ENCODE data around the gene RO60.

Gene RO60

GRCh38 chr1:193062698-193063463 is 3.5 kb downstream of the RO60 start:
- DNase-seq = no peak

GRCh38 chr1:193065954-193066353 is 6.5 kb downstream of the RO60 start:
- no peak for DNase-seq

- DNase-seq = no peak
Measured at GRCh38 chr1:193066606-193067005, 7.2 kb downstream of the RO60 start.

GRCh38 chr1:193068013-193068412 is 8.6 kb downstream of the RO60 start:
- no peak for DNase-seq

GRCh38 chr1:193069748-193070385 is 10.5 kb downstream of the RO60 start:
- DNase-seq = no peak

GRCh38 chr1:193070386-193070753 is 11.0 kb downstream of the RO60 start:
- no peak for DNase-seq

- DNase-seq = no peak
Measured at GRCh38 chr1:193070942-193071341, 11.5 kb downstream of the RO60 start.

GRCh38 chr1:193077991-193078390 is 18.6 kb downstream of the RO60 start:
- DNase-seq = no peak

- no peak for DNase-seq
Measured at GRCh38 chr1:193079187-193079586, 19.8 kb downstream of the RO60 start.

GRCh38 chr1:193083365-193084088 is 24.1 kb downstream of the RO60 start:
- no peak for DNase-seq

GRCh38 chr1:193085263-193085662 is 25.9 kb downstream of the RO60 start:
- no peak for DNase-seq

- DNase-seq = no peak
Measured at GRCh38 chr1:193086342-193086741, 26.9 kb downstream of the RO60 start.

- no peak for DNase-seq
Measured at GRCh38 chr1:193087893-193088292, 28.5 kb downstream of the RO60 start.

- DNase-seq = no peak
Measured at GRCh38 chr1:193090865-193091264, 31.5 kb downstream of the RO60 start.

- no peak for DNase-seq
Measured at GRCh38 chr1:193094112-193094511, 34.7 kb downstream of the RO60 start.

GRCh38 chr1:193102662-193103061 is 43.2 kb downstream of the RO60 start:
- no peak for DNase-seq

GRCh38 chr1:193103759-193104501 is 44.5 kb downstream of the RO60 start:
- no peak for DNase-seq

- DNase-seq = peak in 1 of 2 experiments; percentile 19
Measured at GRCh38 chr1:193104502-193104906, 45.1 kb downstream of the RO60 start.

- peak; percentile 63 to 67 for DNase-seq
Measured at GRCh38 chr1:193104907-193105820, 45.8 kb downstream of the RO60 start, which contains the start of gene GLRX2. Gene GLRX2 (minus strand): TSS chr1:193105414. CDS start chr1:193105382, 32 bp downstream.

- DNase-seq = no peak
Measured at GRCh38 chr1:193105821-193106177, 46.4 kb downstream of the RO60 start.

- DNase-seq = no peak
Measured at GRCh38 chr1:193108471-193108870, 49.1 kb downstream of the RO60 start.
